ENCODE measurements around the gene OGFR. TPM values are rescaled to one million over a fixed set of nuclear protein-coding genes. Genes with fewer than 3 reads are reported as not detected.
"Not testable (repeated sequence)": the region's sequence is repeated elsewhere in the genome, so short reads cannot be mapped to it uniquely, and the experiment has no call there.

Gene OGFR
- total RNA-seq, 2 donors from 2014 or later = 60.2 to 76.9 TPM

DNA sequence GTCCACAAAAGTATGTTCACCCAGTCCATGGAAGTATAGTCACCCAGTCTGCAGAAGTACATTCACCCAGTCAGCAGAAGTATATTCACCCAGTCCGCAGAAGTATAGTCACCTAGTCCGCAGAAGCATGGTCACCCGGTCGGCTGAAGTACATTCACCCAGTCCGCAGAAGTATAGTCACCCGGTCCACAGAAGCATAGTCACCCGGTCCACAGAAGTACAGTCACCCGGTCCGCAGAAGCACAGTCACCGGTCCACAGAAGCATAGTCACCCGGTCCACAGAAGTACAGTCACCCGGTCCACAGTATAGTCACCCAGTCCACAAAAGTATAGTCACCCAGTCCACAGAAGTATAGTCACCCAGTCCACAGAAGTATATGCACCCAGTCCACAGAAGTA is 48.2 kb downstream of the OGFR start:
- intact Hi-C loops (cut with DNase I) = no loop called here
- DNase-seq (ENCODE audit: low spot score) = no peak
- TF ChIP-seq POLR2A (IDR thresholded peaks at IDR 0.05) (no peak), POLR2AphosphoS5 (IDR thresholded peaks at IDR 0.05) (no peak)
- TF ChIP-seq, protein P1, sequence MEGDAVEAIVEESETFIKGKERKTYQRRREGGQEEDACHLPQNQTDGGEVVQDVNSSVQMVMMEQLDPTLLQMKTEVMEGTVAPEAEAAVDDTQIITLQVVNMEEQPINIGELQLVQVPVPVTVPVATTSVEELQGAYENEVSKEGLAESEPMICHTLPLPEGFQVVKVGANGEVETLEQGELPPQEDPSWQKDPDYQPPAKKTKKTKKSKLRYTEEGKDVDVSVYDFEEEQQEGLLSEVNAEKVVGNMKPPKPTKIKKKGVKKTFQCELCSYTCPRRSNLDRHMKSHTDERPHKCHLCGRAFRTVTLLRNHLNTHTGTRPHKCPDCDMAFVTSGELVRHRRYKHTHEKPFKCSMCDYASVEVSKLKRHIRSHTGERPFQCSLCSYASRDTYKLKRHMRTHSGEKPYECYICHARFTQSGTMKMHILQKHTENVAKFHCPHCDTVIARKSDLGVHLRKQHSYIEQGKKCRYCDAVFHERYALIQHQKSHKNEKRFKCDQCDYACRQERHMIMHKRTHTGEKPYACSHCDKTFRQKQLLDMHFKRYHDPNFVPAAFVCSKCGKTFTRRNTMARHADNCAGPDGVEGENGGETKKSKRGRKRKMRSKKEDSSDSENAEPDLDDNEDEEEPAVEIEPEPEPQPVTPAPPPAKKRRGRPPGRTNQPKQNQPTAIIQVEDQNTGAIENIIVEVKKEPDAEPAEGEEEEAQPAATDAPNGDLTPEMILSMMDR (IDR thresholded peaks at IDR 0.05) = no peak
- WGBS = 79% methylated on average over 12 of the region's 12 CpGs
- Histone ChIP-seq H3K27me3 (replicated peaks; ENCODE audit: insufficient read depth) (no peaks in the 10 kb centered on the region), H3K36me3 (no peaks in the 10 kb centered on the region), H3K27ac (no peak overlapping the region), H3K4me1 (replicated peaks) (no peaks in the 10 kb centered on the region), H3K9me3 (no peaks in the 10 kb centered on the region), H3K4me3 (no peak overlapping the region)

DNA sequence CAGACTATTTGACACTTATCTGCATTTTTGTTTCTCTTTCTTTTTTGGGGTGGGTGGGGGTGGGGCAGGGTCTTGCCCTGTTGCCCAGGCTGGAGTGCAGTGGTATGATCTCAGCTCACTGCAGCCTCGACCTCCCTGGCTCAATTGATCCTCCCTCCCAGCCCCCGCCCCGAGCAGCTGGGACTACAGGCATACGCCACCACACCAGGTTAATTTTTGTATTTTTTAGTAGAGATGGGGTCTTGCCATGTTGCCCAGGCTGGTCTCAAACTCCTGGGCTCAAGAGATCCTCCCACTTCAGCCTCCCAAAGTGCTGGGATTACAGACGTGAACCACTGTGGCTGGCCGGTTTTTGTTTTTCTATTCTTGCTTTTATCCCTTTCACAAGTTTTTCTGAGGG is 48.7 kb downstream of the OGFR start:
- H3K27me3 ChIP-seq (replicated peaks; ENCODE audit: insufficient read depth); H3K36me3 ChIP-seq; intact Hi-C loops (cut with DNase I); H3K9me3 ChIP-seq; H3K27ac ChIP-seq; H3K4me1 ChIP-seq (replicated peaks); H3K4me3 ChIP-seq; DNase-seq (ENCODE audit: low spot score): not testable (repeated sequence)
- WGBS = 96% methylated on average over 6 of the region's 6 CpGs

DNA sequence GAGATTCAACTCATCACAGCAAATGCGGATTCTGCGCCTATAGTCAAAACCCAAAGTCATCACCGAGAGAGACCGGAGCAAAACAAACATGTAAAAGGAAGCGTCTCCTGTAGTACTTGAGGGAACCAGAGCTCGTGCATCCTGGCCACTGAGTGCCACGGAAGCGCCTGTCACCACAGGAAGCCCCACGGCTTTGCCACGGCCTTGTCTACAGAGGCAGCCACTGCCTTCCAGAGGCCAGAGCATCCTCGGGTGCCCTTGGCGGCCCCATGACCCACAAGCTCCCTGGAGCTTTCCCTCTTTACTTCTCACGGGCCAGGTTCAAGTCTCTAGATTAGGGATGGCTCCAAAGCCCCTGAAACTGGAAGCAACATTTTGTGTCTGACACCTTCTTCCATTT is 49.5 kb downstream of the OGFR start:
- no peak for DNase-seq (ENCODE audit: low spot score)
- no peaks in the 10 kb centered on the region for H3K4me1 ChIP-seq (replicated peaks)
- no peaks in the 10 kb centered on the region for H3K36me3 ChIP-seq
- no peak overlapping the region for H3K27ac ChIP-seq
- no peak overlapping the region for H3K4me3 ChIP-seq
- intact Hi-C loops (cut with DNase I) = no loop called here
- 95% methylated on average over 13 of the region's 13 CpGs for WGBS
- H3K9me3 ChIP-seq = no peaks in the 10 kb centered on the region
- no peaks in the 10 kb centered on the region for H3K27me3 ChIP-seq (replicated peaks; ENCODE audit: insufficient read depth)
- no peak for TF ChIP-seq POLR2A (IDR thresholded peaks at IDR 0.05)
- no peak for TF ChIP-seq POLR2AphosphoS5 (IDR thresholded peaks at IDR 0.05)
- TF ChIP-seq, protein P1 (IDR thresholded peaks at IDR 0.05) = no peak

DNA sequence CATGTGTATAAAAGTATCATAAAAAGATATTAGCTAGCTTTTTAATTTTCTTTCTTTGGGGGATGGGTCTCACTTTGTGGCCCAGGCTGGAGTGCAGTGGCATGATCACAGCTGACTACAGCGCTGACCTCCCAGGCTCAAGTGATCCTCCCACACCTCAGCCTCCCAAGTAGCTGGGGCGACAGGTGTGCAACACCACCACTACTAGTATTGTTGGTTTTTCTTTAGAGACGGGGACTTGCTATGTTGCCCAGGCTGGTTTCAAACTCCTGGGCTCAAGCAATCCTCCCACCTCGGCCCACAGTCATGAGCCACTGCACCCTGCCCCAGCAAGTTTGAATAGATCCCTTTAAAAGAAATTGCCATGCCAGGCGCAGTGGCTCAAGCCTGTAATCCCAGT is 50.5 kb downstream of the OGFR start:
- WGBS = 95% methylated on average over 5 of the region's 5 CpGs
- Histone ChIP-seq H3K4me3 (no peak overlapping the region), H3K4me1 (replicated peaks) (no peaks in the 10 kb centered on the region), H3K27ac (no peak overlapping the region), H3K36me3 (no peaks in the 10 kb centered on the region), H3K27me3 (replicated peaks; ENCODE audit: insufficient read depth) (no peaks in the 10 kb centered on the region), H3K9me3 (no peaks in the 10 kb centered on the region)
- DNase-seq (ENCODE audit: low spot score) = no peak
- intact Hi-C loops (cut with DNase I) = no loop called here
- TF ChIP-seq, protein P1 (IDR thresholded peaks at IDR 0.05) = no peak
- TF ChIP-seq POLR2A (IDR thresholded peaks at IDR 0.05) (no peak), POLR2AphosphoS5 (IDR thresholded peaks at IDR 0.05) (no peak)

DNA sequence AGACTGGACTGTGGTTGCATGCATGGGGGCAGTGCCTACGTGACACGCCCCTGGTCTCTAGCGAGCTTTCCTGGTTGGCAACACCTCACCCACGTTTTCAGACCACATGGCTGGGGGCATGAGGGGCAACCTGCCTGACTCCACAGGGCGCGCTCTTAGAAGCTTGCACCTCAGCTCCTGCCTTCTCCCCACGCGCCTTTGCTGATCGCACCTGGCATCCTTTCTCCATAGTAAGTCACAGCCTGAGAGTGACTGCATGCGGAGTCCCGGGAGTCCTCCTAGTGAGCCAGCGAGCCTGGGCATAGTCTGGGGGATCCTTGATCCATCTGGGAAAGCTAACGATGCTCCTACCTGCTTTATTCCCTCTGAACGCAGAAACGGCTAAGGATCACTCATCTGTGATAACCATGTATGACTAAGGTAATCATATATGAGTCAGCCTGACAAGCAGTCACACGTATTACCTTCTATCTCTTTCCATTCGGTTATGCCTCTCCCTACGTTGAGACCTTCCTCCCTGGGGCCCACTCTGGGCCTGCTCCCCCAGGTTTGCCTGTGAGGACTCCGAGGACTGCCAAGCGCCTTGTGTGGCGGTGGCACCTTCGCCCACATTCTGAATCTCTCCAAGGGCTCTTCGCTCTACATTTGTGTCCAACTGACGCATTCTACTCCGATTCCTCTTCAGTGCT is 52.4 kb downstream of the OGFR start:
- H3K4me1 ChIP-seq (replicated peaks) = peaks cover 3% of the 10 kb centered on the region
- no peaks in the 10 kb centered on the region for H3K9me3 ChIP-seq
- WGBS = 93% methylated on average over 25 of the region's 25 CpGs
- no peak overlapping the region for H3K27ac ChIP-seq
- intact Hi-C loops (cut with DNase I) = no loop called here
- no peak for DNase-seq (ENCODE audit: low spot score)
- no peak overlapping the region for H3K4me3 ChIP-seq
- H3K27me3 ChIP-seq (replicated peaks; ENCODE audit: insufficient read depth) = no peaks in the 10 kb centered on the region
- H3K36me3 ChIP-seq = no peaks in the 10 kb centered on the region
- TF ChIP-seq, protein P1 (IDR thresholded peaks at IDR 0.05) = no peak
- TF ChIP-seq POLR2A (IDR thresholded peaks at IDR 0.05) = no peak
- no peak for TF ChIP-seq POLR2AphosphoS5 (IDR thresholded peaks at IDR 0.05)

Measured in prostate gland (tissue), 2 donors.